ENCODE measurements around the gene KCNT2.
"Not testable (repeated sequence)": the region's sequence is repeated elsewhere in the genome, so short reads cannot be mapped to it uniquely, and the experiment has no call there.

Gene KCNT2

DNA sequence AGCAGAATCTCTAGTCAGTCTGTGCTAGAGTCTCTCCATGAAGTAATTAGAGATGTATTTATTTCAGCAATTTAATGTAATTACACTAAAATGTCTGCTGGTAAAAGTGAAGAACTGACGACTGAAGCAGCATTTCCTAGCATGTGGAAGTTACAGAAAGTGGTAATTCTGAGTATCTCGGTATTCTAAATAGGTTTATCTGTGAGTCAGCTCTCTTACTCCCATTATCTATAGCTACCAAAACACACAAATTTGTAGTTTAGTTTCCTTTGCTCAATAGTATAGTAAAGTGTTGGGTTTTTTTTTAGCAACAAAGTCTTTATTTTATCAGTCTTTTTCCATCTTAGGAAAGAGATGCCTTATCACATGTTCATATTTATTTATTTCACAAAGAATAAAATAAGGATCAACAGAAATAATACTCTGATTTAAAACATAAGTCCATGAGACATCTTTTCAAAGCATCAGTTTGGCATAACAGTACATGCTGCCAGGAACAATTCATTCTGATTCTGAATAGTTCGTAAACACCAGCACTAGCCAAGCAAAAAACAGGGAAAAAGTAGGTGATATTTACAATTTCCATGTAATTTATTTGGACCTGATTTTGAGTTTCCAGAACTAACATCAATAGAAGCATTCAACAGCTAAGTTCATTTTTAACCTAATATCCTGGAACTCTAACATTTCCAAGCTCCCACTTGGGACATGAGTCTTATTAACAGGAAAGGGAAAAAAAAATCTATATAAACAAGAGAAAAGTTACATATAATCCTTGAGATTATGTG lies 76.3 kb downstream of the KCNT2 start:
- Histone ChIP-seq H3K27me3 (no peaks in the 10 kb centered on the region), H3K9ac (no peak overlapping the region), H3K4me3 (no peak overlapping the region), H3K36me3 (peaks cover 0 to 5% (median 0%) of the 10 kb centered on the region in 11 experiments; a peak in 2 of 22 replicates), H3K4me2 (no peak overlapping the region), H3K4me1 (no peaks in the 10 kb centered on the region), H3K27ac (no peak overlapping the region), H4K20me1 (no peaks in the 10 kb centered on the region), H3K9me3 (replicated peaks in 1 of 11) (peaks cover 23 to 30% (median 24%) of the 10 kb centered on the region in 11 experiments)
- TF ChIP-seq Cebpa-rat (IDR thresholded peaks at IDR 0.05) = no peak

DNA sequence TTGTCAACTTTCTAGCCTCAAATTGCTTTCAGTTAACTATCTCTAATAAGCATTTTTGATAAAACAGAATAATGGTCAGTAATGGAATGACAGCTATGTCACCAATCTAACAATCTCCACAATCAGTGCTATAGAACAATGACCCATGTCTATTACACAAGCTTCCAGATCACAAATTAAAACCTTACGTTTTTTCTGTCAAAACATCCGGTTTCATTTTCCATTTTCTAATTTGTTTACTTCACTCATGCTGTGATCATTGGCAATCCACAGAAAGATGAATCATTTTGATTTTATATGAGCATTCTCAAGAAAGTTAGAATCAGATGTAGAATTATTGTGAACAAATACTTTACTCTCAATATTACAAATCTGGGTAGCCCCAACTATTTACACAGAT lies 80.3 kb downstream of the KCNT2 start:
- Histone ChIP-seq H4K20me1 (no peaks in the 10 kb centered on the region), H3K4me1 (no peaks in the 10 kb centered on the region), H3K27me3 (no peaks in the 10 kb centered on the region), H3K36me3 (no peaks in the 10 kb centered on the region), H3K9me3 (replicated peaks in 1 of 11) (peaks cover 0 to 3% (median under 1%) of the 10 kb centered on the region in 11 experiments; a peak in 7 of 22 replicates), H3K4me3 (no peak overlapping the region), H3K27ac (no peak overlapping the region), H3K9ac (no peak overlapping the region), H3K4me2 (no peak overlapping the region)
- TF ChIP-seq Cebpa-rat (IDR thresholded peaks at IDR 0.05) = no peak

DNA sequence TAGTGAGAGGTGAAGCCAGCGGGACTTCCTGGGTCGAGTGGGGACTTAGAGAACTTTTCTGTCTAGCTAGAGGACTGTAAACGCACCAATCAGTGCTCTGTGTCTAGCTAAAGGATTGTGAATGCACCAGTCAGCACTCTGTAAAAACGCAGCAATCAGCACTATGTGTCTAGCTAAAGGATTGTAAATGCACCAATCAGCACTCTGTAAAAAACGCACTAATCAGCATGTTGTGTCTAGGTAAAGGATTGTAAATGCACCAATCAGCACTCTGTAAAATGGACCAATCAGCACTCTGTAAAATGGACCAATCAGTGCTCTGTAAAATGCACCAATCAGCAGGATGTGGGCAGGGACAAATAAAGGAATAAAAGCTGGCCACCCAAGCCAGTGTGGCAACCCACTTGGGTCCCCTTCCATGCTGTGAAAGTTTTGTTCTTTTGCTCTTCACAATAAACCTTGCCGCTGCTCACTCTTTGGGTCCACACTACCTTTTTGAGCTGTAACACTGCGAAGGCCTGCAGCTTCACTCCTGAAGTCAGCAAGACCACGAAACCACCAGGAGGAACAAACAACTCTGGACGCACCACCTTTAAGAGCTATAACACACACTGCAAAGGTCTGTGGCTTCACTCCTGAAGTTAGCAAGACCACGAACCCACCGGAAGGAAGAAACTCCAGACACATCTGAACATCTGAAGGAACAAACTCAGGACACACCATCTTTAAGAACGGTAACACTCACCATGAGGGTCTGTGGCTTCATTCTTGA lies 85.5 kb downstream of the KCNT2 start:
- H3K27ac ChIP-seq = not testable (repeated sequence)

DNA sequence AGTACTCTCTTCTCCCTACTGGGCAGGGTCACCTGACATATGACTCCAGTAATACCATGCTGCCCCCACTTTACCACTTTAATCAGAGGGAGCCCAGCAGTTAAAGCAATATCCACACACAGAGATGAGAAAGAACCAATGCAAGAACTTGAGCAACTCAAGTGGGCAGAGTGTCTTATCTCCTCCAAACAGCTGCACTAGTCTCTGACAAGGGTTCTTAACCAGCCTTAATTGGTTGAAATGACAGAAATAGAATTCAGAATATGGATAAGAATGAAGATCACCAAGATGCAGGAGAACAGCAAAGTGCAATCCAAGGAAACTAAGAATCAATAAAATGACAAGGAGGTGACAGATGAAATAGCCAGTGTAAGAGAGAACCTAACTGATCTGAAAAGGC lies 91.0 kb downstream of the KCNT2 start:
- Histone ChIP-seq H3K9ac (no peak overlapping the region), H3K4me3 (no peak overlapping the region), H3K36me3 (no peaks in the 10 kb centered on the region), H3K9me3 (replicated peaks in 1 of 11) (peaks cover 0 to 3% (median 0%) of the 10 kb centered on the region in 11 experiments; a peak in 5 of 22 replicates), H3K27me3 (no peaks in the 10 kb centered on the region), H3K27ac (no peak overlapping the region), H3K4me2 (no peak overlapping the region), H4K20me1 (no peaks in the 10 kb centered on the region), H3K4me1 (no peaks in the 10 kb centered on the region)
- TF ChIP-seq Cebpa-rat (IDR thresholded peaks at IDR 0.05) = no peak

More for the DNA sequence above, 85.5 kb downstream of the KCNT2 start:
- H3K4me2 ChIP-seq, H4K20me1 ChIP-seq, H3K36me3 ChIP-seq, H3K27me3 ChIP-seq, H3K4me3 ChIP-seq, H3K4me1 ChIP-seq, H3K9ac ChIP-seq: not testable (repeated sequence)
- H3K9me3 ChIP-seq (replicated peaks in 1 of 11) = peaks cover 0 to 11% (median 6%) of the 10 kb centered on the region in 11 experiments; a peak in 10 of 22 replicates

DNA sequence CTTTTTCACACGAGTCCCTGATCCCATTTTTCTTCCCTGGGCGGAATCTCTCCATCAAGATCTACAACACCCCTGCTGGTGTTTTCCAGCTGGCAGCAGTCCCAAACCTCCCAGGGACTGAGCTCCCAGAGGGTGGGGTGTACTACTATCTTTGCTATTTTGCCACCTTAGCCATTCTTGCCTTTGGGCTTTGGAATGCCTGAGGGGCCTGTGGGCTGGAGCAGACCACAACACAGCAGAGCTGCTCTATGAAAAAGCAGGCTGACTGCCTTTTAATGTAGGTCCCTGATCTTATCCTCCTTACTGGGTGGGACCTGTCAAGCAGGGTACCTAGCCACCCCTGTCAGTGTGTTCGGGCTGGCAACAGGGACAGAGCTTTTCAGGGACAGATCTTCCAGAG lies 91.9 kb downstream of the KCNT2 start:
- Histone ChIP-seq H3K9me3 (replicated peaks in 1 of 11) (0 out of 22 replicates have a peak, but pooled peaks cover 0 to 1% (median 0%) of the 10 kb centered on the region in 11 experiments), H4K20me1 (no peaks in the 10 kb centered on the region), H3K27ac (no peak overlapping the region), H3K4me2 (no peak overlapping the region), H3K27me3 (no peaks in the 10 kb centered on the region), H3K4me3 (no peak overlapping the region), H3K9ac (no peak overlapping the region), H3K36me3 (no peaks in the 10 kb centered on the region), H3K4me1 (no peaks in the 10 kb centered on the region)
- no peak for TF ChIP-seq Cebpa-rat (IDR thresholded peaks at IDR 0.05)

DNA sequence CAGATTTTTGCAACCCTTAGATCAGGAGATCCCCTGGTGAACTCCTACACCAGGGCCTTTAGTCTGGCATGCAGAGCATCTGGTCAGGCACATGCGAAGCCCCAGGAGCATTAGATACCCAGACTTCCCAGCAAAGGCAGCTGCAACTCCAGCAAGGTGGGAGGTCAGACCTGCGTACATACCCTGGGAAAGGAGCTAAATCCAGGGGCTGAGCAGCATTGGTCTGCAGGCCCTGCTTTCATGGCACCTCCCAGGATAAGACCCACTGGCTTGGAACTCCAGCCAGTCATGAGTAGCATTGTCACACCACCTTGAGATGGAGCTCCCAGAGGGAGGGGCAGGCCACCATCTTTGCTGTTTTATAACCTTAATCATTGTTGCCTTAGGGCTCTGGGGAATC lies 92.3 kb downstream of the KCNT2 start:
- TF ChIP-seq Cebpa-rat (IDR thresholded peaks at IDR 0.05) = no peak
- H4K20me1 ChIP-seq = no peaks in the 10 kb centered on the region
- no peak overlapping the region for H3K27ac ChIP-seq
- no peak overlapping the region for H3K4me3 ChIP-seq
- H3K27me3 ChIP-seq = no peaks in the 10 kb centered on the region
- no peak overlapping the region for H3K4me2 ChIP-seq
- no peaks in the 10 kb centered on the region for H3K36me3 ChIP-seq
- no peaks in the 10 kb centered on the region for H3K9me3 ChIP-seq (replicated peaks in 1 of 11)
- no peak overlapping the region for H3K9ac ChIP-seq
- no peaks in the 10 kb centered on the region for H3K4me1 ChIP-seq

DNA sequence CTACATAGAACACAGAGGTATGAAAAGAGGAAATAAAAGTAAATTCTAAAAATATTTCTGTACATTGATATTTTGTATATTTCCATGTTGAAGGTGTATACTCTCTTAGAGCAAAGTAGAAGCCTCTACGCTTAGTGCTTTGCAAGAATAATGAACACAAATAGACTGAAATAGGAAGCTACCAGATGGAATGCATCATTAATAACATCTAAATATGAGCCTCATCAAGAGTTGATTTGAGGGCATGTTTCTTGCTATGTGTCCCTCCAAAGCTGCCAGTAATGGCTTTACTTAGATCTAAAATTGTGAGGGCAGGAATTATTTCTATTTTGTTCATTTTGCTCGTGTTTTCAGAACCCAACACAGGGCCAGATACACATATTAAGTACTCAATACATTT lies 94.4 kb downstream of the KCNT2 start:
- Histone ChIP-seq H3K27ac (no peak overlapping the region), H3K9me3 (replicated peaks in 1 of 11) (no peaks in the 10 kb centered on the region), H3K27me3 (no peaks in the 10 kb centered on the region), H3K4me2 (no peak overlapping the region), H3K4me1 (no peaks in the 10 kb centered on the region), H3K4me3 (no peak overlapping the region), H4K20me1 (no peaks in the 10 kb centered on the region), H3K9ac (no peak overlapping the region), H3K36me3 (no peaks in the 10 kb centered on the region)
- no peak for TF ChIP-seq Cebpa-rat (IDR thresholded peaks at IDR 0.05)

DNA sequence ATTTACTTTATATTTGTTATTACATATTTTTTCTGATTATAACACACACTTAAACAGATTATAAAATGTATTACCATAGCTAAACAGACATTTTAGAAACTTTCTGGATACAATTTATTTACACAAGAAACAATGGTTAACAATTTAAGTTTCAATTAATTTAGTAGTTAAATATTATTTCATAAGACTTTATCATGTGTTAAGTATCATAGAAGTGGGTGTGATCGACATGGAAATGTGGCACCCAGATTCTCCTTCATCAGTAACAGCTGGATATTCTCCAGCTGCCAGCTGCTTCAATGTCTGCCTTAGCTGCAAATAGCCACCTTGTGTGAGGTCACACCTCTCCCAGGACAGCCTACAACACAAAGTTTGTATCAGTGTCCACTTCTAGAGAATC lies 97.8 kb downstream of the KCNT2 start:
- Histone ChIP-seq H3K4me2 (no peak overlapping the region), H3K4me1 (no peaks in the 10 kb centered on the region), H3K9ac (no peak overlapping the region), H3K27me3 (no peaks in the 10 kb centered on the region), H4K20me1 (no peaks in the 10 kb centered on the region), H3K9me3 (replicated peaks in 1 of 11) (no peaks in the 10 kb centered on the region), H3K36me3 (no peaks in the 10 kb centered on the region), H3K27ac (no peak overlapping the region), H3K4me3 (no peak overlapping the region)
- TF ChIP-seq Cebpa-rat (IDR thresholded peaks at IDR 0.05) = no peak

DNA sequence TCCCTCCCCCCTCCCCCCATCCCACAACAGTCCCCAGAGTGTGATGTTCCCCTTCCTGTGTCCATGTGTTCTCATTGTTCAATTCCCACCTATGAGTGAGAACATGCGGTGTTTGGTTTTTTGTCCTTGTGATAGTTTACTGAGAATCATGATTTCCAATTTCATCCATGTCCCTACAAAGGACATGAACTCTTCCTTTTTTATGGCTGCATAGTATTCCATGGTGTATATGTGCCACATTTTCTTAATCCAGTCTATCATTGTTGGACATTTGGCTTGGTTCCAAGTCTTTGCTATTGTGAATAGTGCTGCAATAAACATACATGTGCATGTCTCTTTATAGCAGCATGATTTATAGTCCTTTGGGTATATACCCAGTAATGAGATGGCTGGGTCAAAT lies 104.0 kb downstream of the KCNT2 start:
- H3K9me3 ChIP-seq (replicated peaks in 1 of 11); H3K4me1 ChIP-seq; H3K4me2 ChIP-seq; H3K9ac ChIP-seq; H3K4me3 ChIP-seq; H3K27ac ChIP-seq; H3K36me3 ChIP-seq; H3K27me3 ChIP-seq; H4K20me1 ChIP-seq: not testable (repeated sequence)

DNA sequence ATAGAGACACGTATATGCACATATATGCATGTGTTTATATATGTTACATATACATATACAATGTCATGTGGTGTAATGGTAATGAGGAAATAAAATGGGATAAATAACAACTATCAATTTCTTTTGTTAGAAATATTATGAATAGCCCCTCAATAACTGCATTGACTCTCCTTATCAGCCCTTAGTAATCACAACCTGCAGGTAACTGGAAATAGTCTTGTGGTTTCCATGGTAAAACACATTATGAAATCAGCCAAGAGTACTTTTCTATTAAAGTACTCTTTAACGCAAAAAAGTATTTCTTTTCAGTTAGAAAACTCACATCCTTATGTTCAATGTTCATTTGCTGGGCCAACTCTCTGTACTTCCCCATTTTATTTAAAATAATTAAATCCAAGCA lies 105.8 kb downstream of the KCNT2 start:
- TF ChIP-seq Cebpa-rat (IDR thresholded peaks at IDR 0.05) = no peak
- Histone ChIP-seq H3K4me1 (no peaks in the 10 kb centered on the region), H3K9me3 (replicated peaks in 1 of 11) (no peaks in the 10 kb centered on the region), H3K36me3 (no peaks in the 10 kb centered on the region), H3K4me2 (no peak overlapping the region), H3K9ac (no peak overlapping the region), H4K20me1 (no peaks in the 10 kb centered on the region), H3K27me3 (no peaks in the 10 kb centered on the region), H3K4me3 (no peak overlapping the region), H3K27ac (no peak overlapping the region)
